Renal cortex interstitium (tissue), 11 donors: ENCODE measurements around the gene NOL11. TPM values are rescaled to one million over a fixed set of nuclear protein-coding genes. Genes with fewer than 3 reads are reported as not detected.
"Not testable (repeated sequence)": the region's sequence is repeated elsewhere in the genome, so short reads cannot be mapped to it uniquely, and the experiment has no call there.

Experiments
- DNase-seq, 11 donors: peaks; one replicate each; pipeline ENCODE4 v3.0.0-alpha.2; 2013; ENCODE audit warnings: low read depth in 9 of 11, low spot score in 4 of 11; ENCODE audit errors: extremely low read depth in 1 of 11
- polyA plus RNA-seq, 3 donors: library from polyadenylated mRNA; unstranded; fragments of 120-200 nt; gene quantifications; one replicate each; pipeline ENCODE4 v1.2.1, GENCODE V29; 2013; ENCODE audit not compliant: insufficient read length in 3 of 3

Gene NOL11
- polyA plus RNA-seq, 3 donors: 81.9 to 111 (median 83.0) TPM

DNA sequence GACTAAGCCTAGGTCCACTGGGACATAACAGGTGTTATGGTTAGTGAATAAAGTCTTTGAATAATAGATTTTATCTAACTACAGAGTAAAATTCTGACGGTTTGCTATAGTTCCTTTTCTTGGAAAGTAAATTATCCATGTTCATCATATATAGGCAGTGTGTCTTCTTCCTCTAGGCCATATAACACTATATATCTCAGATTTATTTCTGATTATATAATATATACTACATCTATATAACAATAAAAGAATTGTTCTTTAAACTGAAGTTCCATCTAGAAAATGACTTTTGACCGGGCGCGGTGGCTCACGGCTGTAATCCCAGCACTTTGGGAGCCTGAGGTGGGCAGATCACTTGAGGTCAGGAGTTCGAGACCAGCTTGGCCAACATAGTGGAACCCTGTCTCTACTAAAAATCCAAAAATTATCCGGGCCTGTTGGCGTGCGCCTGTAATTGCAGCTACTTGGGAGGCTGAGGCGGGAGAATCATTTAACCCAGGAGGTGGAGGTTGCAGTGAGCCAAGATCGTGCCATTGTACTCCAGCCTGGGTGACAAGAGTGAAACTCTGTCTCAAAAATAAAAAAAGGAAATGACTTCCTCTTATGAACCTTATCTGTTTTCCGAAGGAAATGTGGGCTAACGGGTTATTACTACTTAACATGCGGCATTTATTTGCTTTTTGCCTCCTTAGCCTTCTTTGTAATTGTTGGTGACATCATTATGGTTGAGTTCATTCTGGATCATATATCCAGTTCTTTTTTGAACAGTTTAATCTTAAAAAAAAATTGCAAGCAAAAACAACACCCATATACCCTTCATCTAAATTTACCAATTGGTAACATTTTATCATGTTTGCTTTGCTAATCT is 29.2 kb downstream of the NOL11 start:
- DNase-seq: no peak

DNA sequence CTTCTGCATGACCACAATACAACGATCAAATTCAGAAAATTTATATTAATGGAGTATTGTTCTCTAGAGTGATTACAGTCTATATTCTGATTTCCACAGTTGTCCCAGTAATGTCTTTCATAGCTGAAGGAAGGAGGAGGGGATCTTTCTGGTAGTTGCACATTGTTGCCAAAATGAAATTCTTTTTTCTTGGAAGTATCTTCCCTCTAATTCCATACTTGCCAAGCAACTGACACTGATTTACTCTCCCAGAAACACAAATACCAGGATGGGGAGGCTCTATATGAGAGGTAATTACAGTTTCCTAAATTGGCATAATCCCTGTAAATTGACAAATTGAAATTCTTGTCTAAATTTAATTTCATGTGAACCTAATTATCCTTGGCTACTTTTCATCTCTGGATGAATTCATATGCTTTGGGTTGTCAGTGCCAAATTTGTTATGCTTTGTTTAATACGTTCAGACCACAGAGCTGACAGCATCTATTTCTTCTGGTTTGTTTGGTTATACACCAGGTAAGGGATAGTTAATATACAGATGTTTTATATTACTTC is 30.0 kb downstream of the NOL11 start:
- DNase-seq: no peak

DNA sequence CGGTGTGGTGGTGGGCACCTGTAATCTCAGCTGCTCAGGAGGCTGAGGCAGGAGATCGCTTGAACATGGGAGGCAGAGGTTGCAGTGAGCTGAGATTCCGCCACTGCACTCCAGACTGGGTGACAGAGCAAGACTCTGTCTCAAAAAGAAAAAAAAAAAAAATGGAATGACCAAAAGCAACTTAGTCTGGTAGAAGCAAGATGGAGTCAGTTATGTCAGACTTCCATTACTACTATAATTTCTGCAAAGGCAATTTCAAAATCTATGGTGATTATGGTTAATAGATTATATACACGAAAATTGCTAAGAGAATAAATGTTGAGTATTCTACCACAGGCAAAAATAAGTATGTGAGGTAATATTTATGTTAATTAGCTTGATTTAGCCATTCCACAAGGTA is 32.3 kb downstream of the NOL11 start:
- DNase-seq: no peak

DNA sequence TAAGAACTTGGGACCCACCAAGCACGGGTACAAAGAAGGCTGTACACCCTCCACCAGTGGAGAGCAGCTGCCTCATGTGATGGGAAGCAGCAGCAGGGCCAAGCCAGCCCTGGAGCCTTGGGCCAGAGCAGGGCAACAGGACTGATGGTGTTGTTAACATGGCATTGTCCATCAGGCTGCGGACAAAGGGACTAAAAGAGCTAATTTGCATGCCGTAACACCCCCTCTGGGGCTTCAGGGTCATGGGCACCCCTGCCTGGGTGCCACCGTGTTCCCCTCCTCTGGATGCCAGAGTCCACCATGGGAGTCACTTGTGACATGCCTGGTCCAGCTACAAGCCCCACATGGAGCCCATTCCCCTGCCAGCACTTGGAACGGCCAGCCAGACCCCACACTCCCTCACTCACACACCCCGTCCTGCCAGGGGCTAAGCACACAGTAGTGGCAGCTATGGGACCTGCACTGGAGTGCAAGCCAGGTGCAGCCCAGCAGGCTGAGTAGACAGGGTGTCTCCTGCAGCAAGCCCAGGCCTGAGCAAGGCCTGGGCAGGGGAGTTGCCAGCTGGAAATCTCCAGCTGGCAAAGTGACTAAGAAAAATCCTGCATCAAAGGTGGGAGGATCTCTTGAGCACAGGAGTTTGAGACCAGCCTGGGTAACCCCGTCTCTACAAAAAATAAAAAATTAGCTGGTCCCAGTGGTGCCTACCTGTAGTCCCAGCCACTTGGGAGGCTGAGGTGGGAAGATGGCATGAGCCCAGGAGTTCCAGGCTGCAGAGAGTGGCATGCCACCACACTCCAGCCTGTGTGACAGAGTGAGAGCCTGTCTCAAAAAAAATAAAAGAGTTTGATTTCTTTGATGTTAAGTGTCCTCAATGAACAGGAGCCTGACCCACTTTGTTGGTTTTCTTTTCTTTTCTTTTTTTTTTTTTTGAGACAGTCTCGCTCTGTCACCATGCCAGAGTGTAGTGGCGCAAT is 33.7 kb downstream of the NOL11 start:
- no peak for DNase-seq

DNA sequence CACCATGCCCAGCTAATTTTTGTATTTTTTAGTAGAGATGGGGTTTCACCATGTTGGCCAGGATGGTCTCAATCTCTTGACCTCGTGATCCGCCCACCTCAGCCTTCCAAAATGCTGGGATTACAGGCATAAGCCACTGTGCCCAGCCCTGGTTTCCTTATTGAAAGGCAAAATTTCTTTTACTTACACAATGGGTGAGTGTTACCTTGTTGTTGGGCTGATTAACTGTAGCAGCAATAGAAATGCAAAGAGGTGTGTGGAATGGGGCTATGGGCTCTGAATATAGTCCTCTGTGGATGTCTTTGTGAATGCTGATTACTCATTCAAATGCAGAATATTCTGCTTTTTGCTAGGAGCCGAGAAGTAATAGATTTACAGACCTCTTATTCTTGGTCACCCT is 34.4 kb downstream of the NOL11 start:
- not testable (repeated sequence) for DNase-seq

DNA sequence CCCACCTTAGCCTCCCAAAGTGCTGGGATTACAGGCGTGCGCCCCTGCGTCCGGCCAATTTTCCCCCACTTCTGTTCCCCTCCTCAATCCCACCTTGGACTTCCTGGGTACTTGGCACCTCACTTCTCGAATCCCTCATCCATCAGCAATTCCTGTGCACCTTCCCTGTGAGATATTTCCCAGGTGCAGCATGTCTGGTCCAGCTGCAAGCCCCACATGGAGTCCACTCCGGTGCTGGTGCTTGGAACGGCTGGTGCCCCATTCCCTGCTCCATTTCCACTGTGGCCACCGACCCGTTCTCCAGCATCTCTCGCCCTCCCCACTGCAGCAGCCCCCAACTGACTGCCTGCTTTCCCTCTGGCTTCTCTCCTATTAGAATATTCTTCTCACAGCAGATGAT is 35.3 kb downstream of the NOL11 start:
- no peak for DNase-seq

DNA sequence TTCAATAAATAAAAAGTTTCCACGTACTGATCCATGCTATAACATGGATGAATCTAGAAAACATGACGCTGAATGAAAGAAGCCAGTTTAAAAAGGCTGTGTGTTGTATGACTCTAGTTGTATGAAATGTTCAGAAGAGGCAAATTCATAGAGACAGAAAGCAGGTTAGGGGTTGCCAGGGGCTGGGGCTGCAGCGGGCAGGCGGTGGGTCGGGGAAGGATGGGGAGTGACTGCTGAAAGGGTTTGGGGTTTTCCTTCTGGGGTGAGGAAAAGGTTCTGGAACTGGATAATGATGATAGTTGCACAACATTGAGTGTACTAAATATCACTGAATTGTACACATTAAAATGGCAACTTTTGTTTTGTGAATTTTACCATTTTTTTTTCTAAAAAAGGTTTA is 36.3 kb downstream of the NOL11 start:
- no peak for DNase-seq

DNA sequence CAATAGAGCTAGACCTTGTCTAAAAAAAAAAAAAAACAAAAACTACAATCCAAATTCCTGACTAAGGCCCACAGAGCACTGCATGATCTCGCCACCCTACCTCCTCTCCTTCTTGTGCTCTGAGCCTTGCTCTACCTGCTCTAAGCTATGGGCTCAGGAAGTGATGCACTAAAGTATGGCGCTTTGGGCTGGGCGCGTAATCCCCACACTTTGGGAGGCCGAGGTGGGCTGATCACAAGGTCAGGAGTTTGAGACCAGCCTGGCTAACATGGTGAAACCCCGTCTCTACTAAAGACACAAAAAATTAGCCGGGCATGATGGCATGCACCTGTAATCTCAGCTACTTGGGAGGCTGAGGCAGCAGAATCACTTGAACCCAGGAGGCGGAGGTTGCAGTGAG is 37.0 kb downstream of the NOL11 start:
- not testable (repeated sequence) for DNase-seq

DNA sequence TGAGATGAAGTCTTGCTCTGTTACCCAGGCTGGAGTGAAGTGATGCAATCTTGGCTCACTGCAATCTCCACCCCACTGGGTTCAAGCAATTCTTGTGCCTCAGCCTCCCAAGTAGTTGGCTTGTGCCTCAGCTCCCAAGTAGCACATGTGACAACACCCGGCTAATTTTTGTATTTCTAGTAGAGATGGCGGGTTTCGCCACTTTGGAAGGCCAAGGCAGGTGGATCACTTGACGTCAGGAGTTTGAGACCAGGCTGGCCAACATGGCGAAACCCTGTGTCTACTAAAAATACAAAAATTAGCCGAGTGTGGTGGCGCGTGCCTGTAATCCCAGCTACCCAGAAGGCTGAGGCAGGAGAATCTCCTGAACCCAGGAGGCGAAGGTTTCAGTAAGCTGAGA is 39.0 kb downstream of the NOL11 start:
- not testable (repeated sequence) for DNase-seq

DNA sequence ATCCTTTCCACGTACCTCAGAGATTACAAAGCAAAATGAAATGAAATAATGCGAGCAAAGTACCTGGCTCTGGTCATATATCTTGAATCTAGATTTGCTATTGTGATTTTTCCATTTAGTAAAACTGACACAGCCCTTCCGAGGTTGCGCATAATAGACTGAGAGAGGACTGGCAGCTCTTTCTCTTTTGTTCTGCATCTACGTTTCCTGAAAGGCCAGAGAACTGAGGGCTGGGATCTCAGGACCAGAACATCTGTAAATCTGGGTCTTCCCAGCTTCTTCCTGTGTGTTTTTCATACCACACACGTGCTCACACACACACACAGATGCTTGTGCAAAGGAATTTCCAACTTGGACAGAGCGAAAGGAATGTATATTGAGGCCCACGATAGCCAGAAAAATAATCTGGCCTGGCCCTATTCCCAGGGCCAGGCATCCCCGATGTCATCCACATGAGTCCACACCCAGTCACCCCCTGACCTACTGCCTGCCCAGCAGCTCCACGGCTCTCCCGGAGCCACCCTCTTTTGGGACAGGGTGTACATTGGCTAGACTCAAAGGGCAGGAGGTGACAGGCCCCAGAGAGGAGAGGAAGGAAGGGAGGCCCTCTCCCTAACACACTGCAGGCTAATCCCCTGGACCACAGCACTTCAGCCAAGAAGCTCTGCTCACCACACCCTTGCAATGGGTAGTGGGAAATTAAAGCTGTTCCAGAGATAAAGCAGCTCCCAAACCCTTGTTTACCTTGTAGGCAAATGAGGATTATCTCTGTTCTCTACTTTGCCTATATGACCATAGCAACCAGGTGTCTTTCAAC is 41.8 kb downstream of the NOL11 start:
- DNase-seq: no peak

DNA sequence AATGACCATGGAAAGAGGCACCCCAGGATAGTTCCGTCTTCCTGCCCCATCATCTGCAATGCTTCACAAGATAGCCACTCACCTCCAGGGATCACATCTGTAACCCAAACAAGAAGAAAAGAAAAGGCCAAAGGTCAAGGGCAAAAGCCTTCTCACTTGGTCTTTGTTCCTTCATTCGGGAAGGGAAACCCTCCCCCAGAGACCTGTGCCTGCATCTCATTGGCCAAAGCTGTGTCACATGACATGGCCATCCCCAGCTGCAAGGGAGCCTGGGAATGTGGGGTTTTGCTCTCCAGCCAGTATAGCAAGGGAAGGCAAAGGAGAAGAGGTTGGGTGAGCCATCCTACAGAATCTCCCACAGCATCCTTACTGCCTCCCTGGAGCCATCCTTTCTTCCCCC is 47.9 kb downstream of the NOL11 start:
- DNase-seq: no peak

DNA sequence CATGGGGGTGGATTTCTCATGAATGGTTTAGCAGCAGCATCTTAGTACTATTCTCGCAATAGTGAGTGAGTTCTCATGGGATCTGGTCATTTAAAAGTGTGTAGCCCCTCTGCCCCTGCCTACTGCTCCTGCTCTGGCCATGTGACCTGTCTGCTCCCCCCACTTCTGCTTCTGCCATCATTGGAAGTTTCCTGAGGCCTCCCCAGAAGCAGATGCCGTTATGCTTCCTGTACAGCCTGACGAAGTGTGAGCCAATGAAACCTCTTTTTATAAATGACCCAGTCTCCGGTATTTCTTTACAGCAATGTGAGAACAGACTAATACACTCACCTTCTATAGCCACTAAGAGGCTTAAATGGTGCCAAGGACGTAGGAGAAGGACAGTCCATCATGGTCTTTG is 51.5 kb downstream of the NOL11 start:
- DNase-seq: no peak

DNA sequence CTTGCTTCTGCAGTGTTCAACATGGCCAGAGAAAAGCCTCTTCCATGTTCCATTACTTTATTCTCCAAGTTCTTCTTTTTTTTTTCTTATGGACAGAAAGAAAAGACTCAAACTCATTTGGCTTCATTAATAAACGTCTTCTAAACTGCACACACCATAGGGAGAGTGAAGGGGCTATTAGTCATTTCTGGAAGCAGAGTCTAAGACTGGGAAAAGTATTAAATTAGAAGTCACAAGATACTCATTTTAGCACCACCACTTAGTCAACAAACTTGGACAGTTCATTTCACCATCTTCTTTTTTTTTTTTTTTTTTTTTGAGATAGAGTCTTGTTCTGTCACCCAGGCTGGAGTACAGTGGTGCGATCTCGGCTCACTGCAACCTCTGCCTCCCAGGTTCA is 52.8 kb downstream of the NOL11 start:
- DNase-seq: no peak

DNA sequence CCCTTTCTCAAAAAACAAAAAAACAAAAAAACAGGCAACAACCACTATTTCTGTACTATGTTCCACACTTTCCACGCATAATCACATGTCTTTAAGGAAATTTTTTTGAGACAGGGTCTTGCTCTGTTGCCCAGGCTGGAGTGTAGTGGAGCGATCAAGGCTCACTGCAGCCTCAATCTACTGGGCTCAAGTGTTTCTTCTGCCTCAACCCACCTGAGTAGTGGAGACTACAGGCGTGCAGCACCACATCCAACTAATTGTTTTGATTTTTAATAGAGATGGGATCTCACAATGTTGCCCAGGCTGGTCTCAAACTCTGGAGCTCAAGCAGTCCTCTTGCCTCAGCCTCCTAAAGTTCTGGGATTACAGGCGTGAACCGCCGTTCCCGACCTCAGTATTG is 54.9 kb downstream of the NOL11 start:
- no peak for DNase-seq

DNA sequence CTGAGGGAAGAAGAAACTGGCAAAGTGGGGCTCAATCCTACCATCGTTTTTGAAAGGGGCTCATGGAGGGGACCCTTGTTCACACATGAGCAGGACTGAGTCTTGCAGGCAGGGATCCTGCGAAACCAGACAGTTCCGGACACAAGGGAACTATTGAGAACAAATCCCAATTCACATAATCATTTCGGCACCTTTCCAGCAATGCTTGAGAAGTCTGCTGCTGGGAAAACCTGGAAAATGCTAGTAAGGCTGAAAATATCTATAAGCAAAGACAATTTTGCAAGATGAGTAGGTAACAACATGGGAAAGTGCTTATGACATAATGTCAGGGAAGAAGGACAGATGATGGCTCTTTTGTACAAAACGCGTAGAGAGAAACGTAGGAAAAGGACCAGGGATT is 55.5 kb downstream of the NOL11 start:
- DNase-seq: no peak

DNA sequence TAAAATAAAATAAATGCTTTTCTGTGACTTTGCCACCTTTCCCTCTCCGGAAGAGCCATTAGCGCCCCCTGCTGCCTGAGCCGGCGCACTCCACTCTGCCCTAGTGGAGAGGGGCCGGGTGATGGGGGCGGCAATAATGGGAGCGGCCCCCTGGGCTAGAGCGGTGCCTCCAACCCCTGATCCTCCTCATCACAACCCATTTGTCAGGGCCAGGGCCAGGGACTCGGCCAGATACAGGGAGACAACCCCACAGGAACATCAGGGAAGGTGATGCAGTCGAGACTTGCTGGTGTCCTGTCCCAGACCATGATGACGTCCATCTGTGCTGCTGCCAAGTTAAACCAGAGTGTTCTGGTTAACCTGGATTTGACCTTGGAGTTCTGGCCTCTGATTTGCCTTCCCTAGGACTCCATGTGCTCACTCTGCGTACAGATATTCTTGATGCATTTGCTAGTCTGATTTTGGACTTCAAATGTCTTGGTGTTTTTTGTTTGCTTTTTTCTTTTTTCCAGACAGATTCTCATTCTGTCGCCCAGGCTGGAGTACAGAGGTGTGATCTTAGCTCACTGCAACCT is 61.4 kb downstream of the NOL11 start:
- peak in 2 of 11 donors; percentile 8 to 10 for DNase-seq

DNA sequence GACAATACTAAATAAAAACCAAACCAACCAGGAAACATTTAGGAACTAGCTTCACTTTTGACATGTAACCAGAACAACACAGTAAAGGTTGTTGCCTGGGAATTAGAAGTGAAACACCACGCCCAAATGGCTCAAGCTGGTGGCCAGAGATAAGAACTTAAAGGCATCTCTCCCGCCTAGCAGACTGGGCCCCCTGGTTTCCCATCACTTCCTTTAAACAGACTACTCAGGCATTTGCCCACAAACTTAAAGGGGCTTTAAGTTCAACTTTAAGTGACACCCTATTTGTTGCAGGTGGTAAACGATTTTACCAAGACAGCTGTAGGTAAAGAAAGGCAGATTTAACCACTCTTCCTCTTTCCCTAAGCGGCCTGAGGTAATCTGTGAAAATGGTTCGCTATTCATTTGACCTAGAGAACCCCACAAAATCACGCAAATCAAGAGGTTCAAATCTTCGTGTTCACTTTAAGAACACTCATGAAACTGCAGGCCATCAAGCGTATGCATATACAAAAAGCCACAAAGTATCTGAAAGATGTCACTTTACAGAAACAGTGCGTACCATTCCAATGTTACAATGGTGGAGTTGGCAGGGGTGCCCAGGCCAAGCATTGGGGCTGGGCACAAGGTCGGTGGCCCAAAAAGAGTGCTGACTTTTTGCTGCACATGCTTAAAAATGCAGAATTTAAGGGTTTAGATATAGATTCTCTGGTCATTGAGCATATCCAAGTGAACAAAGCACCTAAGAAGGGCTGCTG is 66.8 kb downstream of the NOL11 start:
- DNase-seq: no peak

DNA sequence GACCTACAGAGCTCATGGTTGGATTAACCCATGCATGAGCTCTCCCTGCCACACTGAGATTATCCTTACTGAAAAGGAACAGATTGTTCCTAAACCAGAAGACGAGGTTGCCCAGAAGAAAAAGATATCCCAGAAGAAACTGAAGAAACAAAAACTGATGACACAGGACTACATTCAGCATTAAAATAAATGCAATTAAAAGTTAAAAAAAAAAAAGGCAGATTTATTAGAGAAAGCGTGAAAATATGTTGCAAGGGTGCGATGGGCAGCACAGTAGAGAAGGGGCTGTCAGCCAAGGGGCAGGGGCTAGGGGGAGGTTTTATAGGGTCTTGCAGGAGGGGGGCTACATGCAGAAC is 67.4 kb downstream of the NOL11 start:
- DNase-seq: no peak
